ENCODE data around the gene PSMD4.
A peak's percentile ranks its signal among the peaks of the same experiment; 100 is the strongest.

Gene PSMD4

GRCh38 chr1:151286619-151287340 is 32.2 kb downstream of the PSMD4 start:
- no peak overlapping the region for H3K4me3 ChIP-seq (ENCODE audit: low read depth in 1 of 5, low read length in 5 of 5)
- H3K4me1 ChIP-seq (ENCODE audit: control insufficient read depth in 5 of 5, insufficient read depth in 5 of 5, low read length in 5 of 5), result peaks cover 2 to 29% (median 19%) of the 10 kb centered on the region in 5 donors
- no peaks in the 10 kb centered on the region for H3K27me3 ChIP-seq (ENCODE audit: control insufficient read depth in 5 of 5, insufficient read depth in 4 of 5, low read length in 5 of 5)
- no peak overlapping the region for H3K27ac ChIP-seq (ENCODE audit: low read depth, low read length)
- H3K9ac ChIP-seq (ENCODE audit: low read length in 5 of 5), result no peak overlapping the region
- no peaks in the 10 kb centered on the region for H3K9me3 ChIP-seq (ENCODE audit: control insufficient read depth in 5 of 5, low read length in 5 of 5)
- H3K36me3 ChIP-seq (ENCODE audit: control insufficient read depth in 5 of 5, insufficient read depth in 5 of 5, low read length in 5 of 5), result peaks cover 0 to 67% (median 61%) of the 10 kb centered on the region in 5 donors

- peaks cover 0 to 73% (median 66%) of the 10 kb centered on the region in 5 donors for H3K36me3 ChIP-seq (ENCODE audit: control insufficient read depth in 5 of 5, insufficient read depth in 5 of 5, low read length in 5 of 5)
- H3K9me3 ChIP-seq (ENCODE audit: control insufficient read depth in 5 of 5, low read length in 5 of 5), result no peaks in the 10 kb centered on the region
- no peak overlapping the region for H3K4me3 ChIP-seq (ENCODE audit: low read depth in 1 of 5, low read length in 5 of 5)
- no peak overlapping the region for H3K27ac ChIP-seq (ENCODE audit: low read depth, low read length)
- H3K4me1 ChIP-seq (ENCODE audit: control insufficient read depth in 5 of 5, insufficient read depth in 5 of 5, low read length in 5 of 5), result peaks cover 2 to 29% (median 19%) of the 10 kb centered on the region in 5 donors
- no peaks in the 10 kb centered on the region for H3K27me3 ChIP-seq (ENCODE audit: control insufficient read depth in 5 of 5, insufficient read depth in 4 of 5, low read length in 5 of 5)
- H3K9ac ChIP-seq (ENCODE audit: low read length in 5 of 5), result peak overlapping the region in 1 of 5 donors; percentile 5
Observed at GRCh38 chr1:151287341-151287699, 32.8 kb downstream of the PSMD4 start.

GRCh38 chr1:151287767-151288500 is 33.4 kb downstream of the PSMD4 start:
- Histone ChIP-seq H3K4me3 (ENCODE audit: low read depth in 1 of 5, low read length in 5 of 5) (no peak overlapping the region), H3K27me3 (ENCODE audit: control insufficient read depth in 5 of 5, insufficient read depth in 4 of 5, low read length in 5 of 5) (no peaks in the 10 kb centered on the region), H3K36me3 (ENCODE audit: control insufficient read depth in 5 of 5, insufficient read depth in 5 of 5, low read length in 5 of 5) (peaks cover 0 to 79% (median 72%) of the 10 kb centered on the region in 5 donors), H3K9ac (ENCODE audit: low read length in 5 of 5) (peak overlapping the region in 1 of 5 donors; percentile 5), H3K9me3 (ENCODE audit: control insufficient read depth in 5 of 5, low read length in 5 of 5) (no peaks in the 10 kb centered on the region), H3K4me1 (ENCODE audit: control insufficient read depth in 5 of 5, insufficient read depth in 5 of 5, low read length in 5 of 5) (peaks cover 2 to 24% (median 16%) of the 10 kb centered on the region in 5 donors), H3K27ac (ENCODE audit: low read depth, low read length) (no peak overlapping the region)

- no peak overlapping the region for H3K27ac ChIP-seq (ENCODE audit: low read depth, low read length)
- no peaks in the 10 kb centered on the region for H3K9me3 ChIP-seq (ENCODE audit: control insufficient read depth in 5 of 5, low read length in 5 of 5)
- H3K36me3 ChIP-seq (ENCODE audit: control insufficient read depth in 5 of 5, insufficient read depth in 5 of 5, low read length in 5 of 5), result peaks cover 0 to 85% (median 78%) of the 10 kb centered on the region in 5 donors
- no peak overlapping the region for H3K4me3 ChIP-seq (ENCODE audit: low read depth in 1 of 5, low read length in 5 of 5)
- H3K27me3 ChIP-seq (ENCODE audit: control insufficient read depth in 5 of 5, insufficient read depth in 4 of 5, low read length in 5 of 5), result no peaks in the 10 kb centered on the region
- H3K4me1 ChIP-seq (ENCODE audit: control insufficient read depth in 5 of 5, insufficient read depth in 5 of 5, low read length in 5 of 5), result peaks cover 2 to 18% (median 10%) of the 10 kb centered on the region in 5 donors
- no peak overlapping the region for H3K9ac ChIP-seq (ENCODE audit: low read length in 5 of 5)
Observed at GRCh38 chr1:151288502-151288901, 34.0 kb downstream of the PSMD4 start.

- Histone ChIP-seq H3K36me3 (ENCODE audit: control insufficient read depth in 5 of 5, insufficient read depth in 5 of 5, low read length in 5 of 5) (peaks cover 0 to 93% (median 86%) of the 10 kb centered on the region in 5 donors), H3K27me3 (ENCODE audit: control insufficient read depth in 5 of 5, insufficient read depth in 4 of 5, low read length in 5 of 5) (no peaks in the 10 kb centered on the region), H3K9me3 (ENCODE audit: control insufficient read depth in 5 of 5, low read length in 5 of 5) (no peaks in the 10 kb centered on the region), H3K4me3 (ENCODE audit: low read depth in 1 of 5, low read length in 5 of 5) (no peak overlapping the region), H3K27ac (ENCODE audit: low read depth, low read length) (no peak overlapping the region), H3K9ac (ENCODE audit: low read length in 5 of 5) (no peak overlapping the region), H3K4me1 (ENCODE audit: control insufficient read depth in 5 of 5, insufficient read depth in 5 of 5, low read length in 5 of 5) (peaks cover 0 to 10% (median 2%) of the 10 kb centered on the region in 5 donors)
Observed at GRCh38 chr1:151289080-151289935, 34.8 kb downstream of the PSMD4 start.

GRCh38 chr1:151289991-151290708 is 35.6 kb downstream of the PSMD4 start:
- H3K36me3 ChIP-seq (ENCODE audit: control insufficient read depth in 5 of 5, insufficient read depth in 5 of 5, low read length in 5 of 5), result peaks cover 3 to 96% (median 90%) of the 10 kb centered on the region in 5 donors
- no peak overlapping the region for H3K27ac ChIP-seq (ENCODE audit: low read depth, low read length)
- H3K27me3 ChIP-seq (ENCODE audit: control insufficient read depth in 5 of 5, insufficient read depth in 4 of 5, low read length in 5 of 5), result no peaks in the 10 kb centered on the region
- no peak overlapping the region for H3K4me3 ChIP-seq (ENCODE audit: low read depth in 1 of 5, low read length in 5 of 5)
- peaks cover 0 to 9% (median 0%) of the 10 kb centered on the region in 5 donors for H3K4me1 ChIP-seq (ENCODE audit: control insufficient read depth in 5 of 5, insufficient read depth in 5 of 5, low read length in 5 of 5)
- no peaks in the 10 kb centered on the region for H3K9me3 ChIP-seq (ENCODE audit: control insufficient read depth in 5 of 5, low read length in 5 of 5)
- no peak overlapping the region for H3K9ac ChIP-seq (ENCODE audit: low read length in 5 of 5)

GRCh38 chr1:151290709-151291303 is 36.3 kb downstream of the PSMD4 start:
- peaks cover 7 to 98% (median 94%) of the 10 kb centered on the region in 5 donors for H3K36me3 ChIP-seq (ENCODE audit: control insufficient read depth in 5 of 5, insufficient read depth in 5 of 5, low read length in 5 of 5)
- H3K27me3 ChIP-seq (ENCODE audit: control insufficient read depth in 5 of 5, insufficient read depth in 4 of 5, low read length in 5 of 5), result no peaks in the 10 kb centered on the region
- no peak overlapping the region for H3K9ac ChIP-seq (ENCODE audit: low read length in 5 of 5)
- no peak overlapping the region for H3K4me3 ChIP-seq (ENCODE audit: low read depth in 1 of 5, low read length in 5 of 5)
- H3K4me1 ChIP-seq (ENCODE audit: control insufficient read depth in 5 of 5, insufficient read depth in 5 of 5, low read length in 5 of 5), result peaks cover 0 to 9% (median 0%) of the 10 kb centered on the region in 5 donors
- H3K9me3 ChIP-seq (ENCODE audit: control insufficient read depth in 5 of 5, low read length in 5 of 5), result no peaks in the 10 kb centered on the region
- no peak overlapping the region for H3K27ac ChIP-seq (ENCODE audit: low read depth, low read length)

- H3K27me3 ChIP-seq (ENCODE audit: control insufficient read depth in 5 of 5, insufficient read depth in 4 of 5, low read length in 5 of 5), result no peaks in the 10 kb centered on the region
- no peak overlapping the region for H3K9ac ChIP-seq (ENCODE audit: low read length in 5 of 5)
- peaks cover 7 to 97% (median 90%) of the 10 kb centered on the region in 5 donors for H3K36me3 ChIP-seq (ENCODE audit: control insufficient read depth in 5 of 5, insufficient read depth in 5 of 5, low read length in 5 of 5)
- no peaks in the 10 kb centered on the region for H3K9me3 ChIP-seq (ENCODE audit: control insufficient read depth in 5 of 5, low read length in 5 of 5)
- no peak overlapping the region for H3K27ac ChIP-seq (ENCODE audit: low read depth, low read length)
- H3K4me1 ChIP-seq (ENCODE audit: control insufficient read depth in 5 of 5, insufficient read depth in 5 of 5, low read length in 5 of 5), result peaks cover 0 to 9% (median 0%) of the 10 kb centered on the region in 5 donors
- H3K4me3 ChIP-seq (ENCODE audit: low read depth in 1 of 5, low read length in 5 of 5), result no peak overlapping the region
Observed at GRCh38 chr1:151292207-151293030, 37.9 kb downstream of the PSMD4 start.

Measured in subcutaneous abdominal adipose tissue (tissue), 5 donors.